PC-3 (cell line): ENCODE data around the gene SVOPL. TPM values are rescaled to one million over a fixed set of nuclear protein-coding genes. Genes with fewer than 3 reads are reported as not detected.

Experiments
- ATAC-seq: fragments of 200-7000 bp; cut with Tn5 transposase; 2 replicates; pipeline ENCODE4 v1.9.1; 2020; ENCODE audit warnings: mild to moderate bottlenecking, moderate library complexity
- BruUV-seq: library from RNA; stranded (reverse); fragments of 400-500 nt; replicated peaks from 2 replicates; lab custom pipeline; 2021; lab: Mats Ljungman, UMichigan
- CTCF ChIA-PET: fragments of 300-600 bp; sonication (Branson Sonifier 250); formaldehyde crosslinking; loops from one replicate; lab custom pipeline; 2022; ENCODE audit warnings: antibody characterized with exemption; lab: Charles Lee
- POLR2A ChIA-PET: fragments of 300-600 bp; sonication (Branson Sonifier 250); formaldehyde crosslinking; loops from one replicate; lab custom pipeline; 2022; ENCODE audit warnings: antibody characterized with exemption; ENCODE audit not compliant: unreplicated experiment; lab: Charles Lee
- DNase-seq: peaks from one replicate; pipeline ENCODE4 v3.0.0-alpha.2; 2015
- H2AFZ ChIP-seq: fragments of 300-600 bp; sonication (generic); 2 replicates; pipeline ENCODE4 v1.6.0; 2016; ENCODE audit warnings: antibody characterized with exemption, low read length
- H3F3A ChIP-seq: fragments of 300-600 bp; sonication (generic); one replicate; pipeline ENCODE4 v1.6.0; 2017; ENCODE audit warnings: antibody characterized with exemption, low read length, control low read depth, mild to moderate bottlenecking; ENCODE audit not compliant: unreplicated experiment
- H3K27ac ChIP-seq: fragments of 300-600 bp; sonication (generic); 2 replicates; pipeline ENCODE4 v1.5.1; 2016; ENCODE audit warnings: mild to moderate bottlenecking, low read length
- H3K27me3 ChIP-seq: fragments of 300-600 bp; sonication (generic); 2 replicates; pipeline ENCODE4 v1.6.1; 2016; ENCODE audit warnings: low read length, mixed read lengths
- H3K36me3 ChIP-seq: fragments of 300-600 bp; sonication (generic); 2 replicates; pipeline ENCODE4 v1.6.1; 2016; ENCODE audit warnings: low read depth, mixed run types, low read length, mixed read lengths
- H3K4me1 ChIP-seq: fragments of 300-600 bp; sonication (generic); 2 replicates; pipeline ENCODE4 v1.5.1; 2016; ENCODE audit warnings: low read length; ENCODE audit not compliant: insufficient read depth
- H3K4me2 ChIP-seq: fragments of 300-600 bp; sonication (generic); 2 replicates; pipeline ENCODE4 v1.6.0; 2016; ENCODE audit warnings: low read length
- H3K4me3 ChIP-seq: fragments of 300-600 bp; sonication (generic); 2 replicates; pipeline ENCODE4 v1.5.1; 2016; ENCODE audit warnings: mild to moderate bottlenecking, low read length, mixed read lengths
- H3K79me2 ChIP-seq: fragments of 300-600 bp; sonication (generic); 2 replicates; pipeline ENCODE4 v1.6.1; 2017; ENCODE audit warnings: low read length, mixed read lengths
- H3K9ac ChIP-seq: fragments of 300-600 bp; sonication (generic); 2 replicates; pipeline ENCODE4 v1.6.0; 2016; ENCODE audit warnings: mild to moderate bottlenecking, low read length
- H3K9me2 ChIP-seq: fragments of 300-600 bp; sonication (generic); replicated peaks from 2 replicates; pipeline ENCODE4 v1.6.1; 2016; ENCODE audit warnings: mixed run types, low read length, mixed read lengths
- H3K9me3 ChIP-seq: fragments of 300-600 bp; sonication (generic); 2 replicates; pipeline ENCODE4 v1.6.1; 2016; ENCODE audit warnings: low read length, mixed read lengths
- H4K20me1 ChIP-seq: fragments of 300-600 bp; sonication (generic); 2 replicates; pipeline ENCODE4 v1.6.1; 2016; ENCODE audit warnings: low read length, mixed read lengths
- EZH2 ChIP-seq: fragments of 300-600 bp; sonication (generic); IDR thresholded peaks from one replicate; pipeline ENCODE4 v1.6.1; 2017; ENCODE audit warnings: antibody characterized with exemption, mild to moderate bottlenecking, low read length; ENCODE audit not compliant: unreplicated experiment
- EZH2phosphoT487 ChIP-seq: fragments of 300-600 bp; sonication (generic); IDR thresholded peaks from 2 replicates; pipeline ENCODE4 v1.6.1; 2018; ENCODE audit warnings: mild to moderate bottlenecking, antibody characterized with exemption, low read length, borderline replicate concordance
- intact Hi-C: fragments of 100-400 bp; cut with micrococcal nuclease; formaldehyde crosslinking; loops from 2 replicates; pipeline ENCODE4 v1.9.0; 2023
- total RNA-seq: library from RNA; depleted of rRNA; stranded (reverse); fragments of >200 nt; gene quantifications from 2 replicates; pipeline ENCODE4 v1.2.3, GENCODE V29; 2014
- TF ChIP-seq, protein P1 (sequence below): fragments of 300-600 bp; sonication (generic); conservative IDR thresholded peaks from 2 replicates; pipeline ENCODE4 v1.5.1; 2017; ENCODE audit warnings: antibody characterized with exemption, low read depth, mild to moderate bottlenecking, low read length

The SVOPL gene
- total RNA-seq, 1 experiment from 2014 or later = not detected

DNA sequence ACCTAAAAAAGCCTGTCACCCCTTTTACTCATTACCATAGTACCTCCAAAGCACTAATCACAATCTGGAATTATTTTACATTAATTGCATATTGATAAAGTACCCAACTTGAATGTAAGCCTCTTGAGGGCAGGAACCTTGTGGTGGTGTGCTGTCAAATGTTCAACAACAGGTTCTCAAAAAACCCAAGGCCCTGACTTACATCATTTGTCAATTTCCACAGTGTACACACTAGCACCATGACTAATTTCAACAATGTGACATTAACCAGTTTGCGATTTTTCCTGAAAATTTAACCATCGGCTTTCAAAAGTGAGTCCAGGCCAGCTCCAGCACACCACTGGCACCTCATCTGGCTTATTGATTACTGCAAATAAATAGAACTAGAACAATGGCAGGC, 87.5 kb downstream of the SVOPL start:
- TF ChIP-seq EZH2phosphoT487 (no peak), EZH2 (no peak)
- TF ChIP-seq, protein P1, sequence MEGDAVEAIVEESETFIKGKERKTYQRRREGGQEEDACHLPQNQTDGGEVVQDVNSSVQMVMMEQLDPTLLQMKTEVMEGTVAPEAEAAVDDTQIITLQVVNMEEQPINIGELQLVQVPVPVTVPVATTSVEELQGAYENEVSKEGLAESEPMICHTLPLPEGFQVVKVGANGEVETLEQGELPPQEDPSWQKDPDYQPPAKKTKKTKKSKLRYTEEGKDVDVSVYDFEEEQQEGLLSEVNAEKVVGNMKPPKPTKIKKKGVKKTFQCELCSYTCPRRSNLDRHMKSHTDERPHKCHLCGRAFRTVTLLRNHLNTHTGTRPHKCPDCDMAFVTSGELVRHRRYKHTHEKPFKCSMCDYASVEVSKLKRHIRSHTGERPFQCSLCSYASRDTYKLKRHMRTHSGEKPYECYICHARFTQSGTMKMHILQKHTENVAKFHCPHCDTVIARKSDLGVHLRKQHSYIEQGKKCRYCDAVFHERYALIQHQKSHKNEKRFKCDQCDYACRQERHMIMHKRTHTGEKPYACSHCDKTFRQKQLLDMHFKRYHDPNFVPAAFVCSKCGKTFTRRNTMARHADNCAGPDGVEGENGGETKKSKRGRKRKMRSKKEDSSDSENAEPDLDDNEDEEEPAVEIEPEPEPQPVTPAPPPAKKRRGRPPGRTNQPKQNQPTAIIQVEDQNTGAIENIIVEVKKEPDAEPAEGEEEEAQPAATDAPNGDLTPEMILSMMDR = no peak
- no peaks in the 10 kb centered on the region for H3K9me2 ChIP-seq
- no peak overlapping the region for H3K9ac ChIP-seq
- no TSS peak for BruUV-seq
- no peak overlapping the region for H2AFZ ChIP-seq
- H3K36me3 ChIP-seq = no peaks in the 10 kb centered on the region
- intact Hi-C loops = no loop called here
- no peaks in the 10 kb centered on the region for H3K9me3 ChIP-seq
- CTCF ChIA-PET = no interaction called here
- H3K4me2 ChIP-seq = no peak overlapping the region
- no peaks in the 10 kb centered on the region for H3K27me3 ChIP-seq
- DNase-seq (no peak), ATAC-seq (no peak)
- no peaks in the 10 kb centered on the region for H3F3A ChIP-seq
- no peaks in the 10 kb centered on the region for H4K20me1 ChIP-seq
- H3K27ac ChIP-seq = no peak overlapping the region
- no peaks in the 10 kb centered on the region for H3K79me2 ChIP-seq
- no peak overlapping the region for H3K4me3 ChIP-seq
- POLR2A ChIA-PET = no interaction called here
- no peaks in the 10 kb centered on the region for H3K4me1 ChIP-seq

DNA sequence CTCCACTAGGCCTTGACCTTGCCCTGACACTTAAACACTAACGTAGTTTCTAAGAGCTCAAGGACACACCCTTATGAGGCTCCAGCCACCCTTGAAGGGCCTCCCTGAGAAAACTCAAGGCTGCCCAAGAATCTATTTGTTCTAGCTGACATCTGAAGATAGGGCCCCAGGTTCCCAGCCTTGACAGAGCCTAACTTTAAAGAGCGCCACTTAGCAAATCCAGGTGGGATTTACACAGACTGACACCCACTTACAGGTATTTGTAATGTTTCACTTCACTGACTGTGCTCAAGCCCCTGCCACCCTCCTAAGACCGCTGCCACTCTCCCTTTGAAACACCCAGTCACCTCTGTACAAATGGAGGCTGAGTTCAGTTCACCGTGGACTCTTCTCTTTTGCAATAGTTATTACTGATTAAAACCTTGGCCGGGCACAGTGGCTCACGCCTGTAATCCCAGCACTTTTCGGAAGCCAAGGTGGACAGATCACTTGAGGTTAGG, 90.4 kb downstream of the SVOPL start:
- no peak for ATAC-seq
- Histone ChIP-seq H4K20me1 (no peaks in the 10 kb centered on the region), H3F3A (no peaks in the 10 kb centered on the region), H2AFZ (no peak overlapping the region), H3K4me2 (no peak overlapping the region), H3K9me2 (no peaks in the 10 kb centered on the region), H3K9me3 (no peaks in the 10 kb centered on the region), H3K36me3 (no peaks in the 10 kb centered on the region), H3K27ac (no peak overlapping the region), H3K9ac (no peak overlapping the region), H3K4me1 (no peaks in the 10 kb centered on the region), H3K27me3 (no peaks in the 10 kb centered on the region), H3K79me2 (no peaks in the 10 kb centered on the region), H3K4me3 (no peak overlapping the region)
- intact Hi-C loops = no loop called here
- ChIA-PET POLR2A (no interaction called here), CTCF (no interaction called here)
- TF ChIP-seq, protein P1 = no peak
- no peak for TF ChIP-seq EZH2phosphoT487
- TF ChIP-seq EZH2 = no peak
- no TSS peak for BruUV-seq
- DNase-seq = no peak

DNA sequence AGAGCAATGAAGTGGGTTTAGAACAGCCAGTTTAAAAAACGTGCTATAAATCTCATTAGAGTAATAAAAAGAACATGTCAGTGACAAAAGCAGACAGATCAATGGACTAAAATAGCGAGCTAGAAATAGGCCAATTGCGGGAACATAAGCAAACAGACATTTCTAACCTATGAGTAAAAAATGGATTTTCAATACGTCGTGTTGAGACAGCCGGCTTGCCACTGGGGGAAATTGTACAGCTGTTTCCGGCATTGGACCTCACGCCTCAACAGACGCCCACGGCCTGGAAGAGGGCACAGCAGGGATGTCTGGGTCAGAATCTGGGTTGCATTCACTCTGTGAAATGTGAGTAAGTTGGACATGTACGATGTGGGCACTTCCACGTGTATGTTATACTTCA, 92.9 kb downstream of the SVOPL start:
- ChIA-PET CTCF (no interaction called here), POLR2A (no interaction called here)
- Histone ChIP-seq H3F3A (no peaks in the 10 kb centered on the region), H3K9me3 (no peaks in the 10 kb centered on the region), H3K9ac (no peak overlapping the region), H3K4me3 (no peak overlapping the region), H3K27me3 (no peaks in the 10 kb centered on the region), H3K9me2 (no peaks in the 10 kb centered on the region), H3K4me1 (no peaks in the 10 kb centered on the region), H3K79me2 (no peaks in the 10 kb centered on the region), H3K36me3 (no peaks in the 10 kb centered on the region), H3K4me2 (no peak overlapping the region), H3K27ac (no peak overlapping the region), H4K20me1 (no peaks in the 10 kb centered on the region), H2AFZ (no peak overlapping the region)
- DNase-seq (no peak), ATAC-seq (no peak)
- intact Hi-C loops = no loop called here
- TF ChIP-seq, protein P1 = no peak
- no peak for TF ChIP-seq EZH2
- no peak for TF ChIP-seq EZH2phosphoT487
- no TSS peak for BruUV-seq
